ENCODE data around the gene LY6G5C. TPM values are rescaled to one million over a fixed set of nuclear protein-coding genes. Genes with fewer than 3 reads are reported as not detected.

The LY6G5C gene
- total RNA-seq, 1 experiment from 2014 or later: 2.6 TPM

GRCh38 chr6:31727034-31727716 lies 46.3 kb upstream of the LY6G5C start:
- DNase-seq: no peak
- ChIA-PET POLR2A (ENCODE audit: unreplicated experiment) (interaction anchor here (0.6 kb wide), 1 partner anchor 44 kb away, joined by 4 read pairs; no protein-coding TSS in a partner anchor), CTCF (no interaction called here)
- Histone ChIP-seq H3K4me1 (replicated peaks; ENCODE audit: insufficient read depth) (peaks cover 4% of the 10 kb centered on the region), H3K4me2 (no peak overlapping the region), H3K36me3 (ENCODE audit: low read depth) (peaks cover 16% of the 10 kb centered on the region), H3K9me3 (ENCODE audit: insufficient read depth, low read depth) (no peaks in the 10 kb centered on the region), H3F3A (ENCODE audit: insufficient read depth, low read depth) (peaks cover 40% of the 10 kb centered on the region), H3K27ac (no peak overlapping the region), H3K79me2 (ENCODE audit: low read depth) (peaks cover 4% of the 10 kb centered on the region; the same call in 1 of the 2 replicates), H3K27me3 (ENCODE audit: insufficient read depth, low read depth) (no peaks in the 10 kb centered on the region), H3K9me2 (ENCODE audit: insufficient read depth) (no peaks in the 10 kb centered on the region), H4K20me1 (ENCODE audit: insufficient read depth) (peaks cover 8% of the 10 kb centered on the region), H3K4me3 (no peak overlapping the region), H2AFZ (no peak overlapping the region)
- intact Hi-C loops (cut with micrococcal nuclease; ENCODE audit: unreplicated experiment): no loop called here
- TF ChIP-seq EZH2 (IDR thresholded peaks at IDR 0.05; ENCODE audit: low read depth) (no peak), CTCF (conservative IDR thresholded peaks at IDR 0.05) (no peak)
- BruUV-seq (replicated peaks): no TSS peak

GRCh38 chr6:31725502-31726350 lies 44.9 kb upstream of the LY6G5C start:
- H3K9me2 ChIP-seq (ENCODE audit: insufficient read depth): no peaks in the 10 kb centered on the region
- H3K27ac ChIP-seq: no peak overlapping the region
- H3K79me2 ChIP-seq (ENCODE audit: low read depth): no peaks in the 10 kb centered on the region
- H4K20me1 ChIP-seq (ENCODE audit: insufficient read depth): peaks cover 6% of the 10 kb centered on the region
- POLR2A ChIA-PET (ENCODE audit: unreplicated experiment): interaction anchor here (0.6 to 1.1 kb wide), 2 partner anchors 10 to 18 kb away, joined by 3 to 6 read pairs; partner anchors contain the start of gene CLIC1
- 0 out of 2 replicates have a peak, but pooled peaks cover 4% of the 10 kb centered on the region for H3K36me3 ChIP-seq (ENCODE audit: low read depth)
- no peak overlapping the region for H2AFZ ChIP-seq
- H3K4me3 ChIP-seq: no peak overlapping the region
- H3K9me3 ChIP-seq (ENCODE audit: insufficient read depth, low read depth): no peaks in the 10 kb centered on the region
- TF ChIP-seq EZH2 (IDR thresholded peaks at IDR 0.05; ENCODE audit: low read depth): no peak
- no peak for TF ChIP-seq CTCF (conservative IDR thresholded peaks at IDR 0.05)
- no TSS peak for BruUV-seq (replicated peaks)
- H3K4me2 ChIP-seq: no peak overlapping the region
- peaks cover 31% of the 10 kb centered on the region for H3F3A ChIP-seq (ENCODE audit: insufficient read depth, low read depth)
- DNase-seq: no peak
- CTCF ChIA-PET: no interaction called here
- no peaks in the 10 kb centered on the region for H3K27me3 ChIP-seq (ENCODE audit: insufficient read depth, low read depth)
- intact Hi-C loops (cut with micrococcal nuclease; ENCODE audit: unreplicated experiment): no loop called here
- H3K4me1 ChIP-seq (replicated peaks; ENCODE audit: insufficient read depth): peaks cover 10% of the 10 kb centered on the region

- Histone ChIP-seq H4K20me1 (ENCODE audit: insufficient read depth) (no peaks in the 10 kb centered on the region), H3K27ac (no peak overlapping the region), H2AFZ (no peak overlapping the region), H3K4me1 (replicated peaks; ENCODE audit: insufficient read depth) (peaks cover 26% of the 10 kb centered on the region), H3K4me2 (no peak overlapping the region), H3K4me3 (no peak overlapping the region), H3K9me3 (ENCODE audit: insufficient read depth, low read depth) (no peaks in the 10 kb centered on the region), H3F3A (ENCODE audit: insufficient read depth, low read depth) (peaks cover 34% of the 10 kb centered on the region; the same call in 1 of the 2 replicates), H3K79me2 (ENCODE audit: low read depth) (no peaks in the 10 kb centered on the region), H3K27me3 (ENCODE audit: insufficient read depth, low read depth) (no peaks in the 10 kb centered on the region), H3K9me2 (ENCODE audit: insufficient read depth) (no peaks in the 10 kb centered on the region), H3K36me3 (ENCODE audit: low read depth) (no peaks in the 10 kb centered on the region)
- no TSS peak for BruUV-seq (replicated peaks)
- intact Hi-C loops (cut with micrococcal nuclease; ENCODE audit: unreplicated experiment): no loop called here
- CTCF ChIA-PET: no interaction called here
- no peak for TF ChIP-seq EZH2 (IDR thresholded peaks at IDR 0.05; ENCODE audit: low read depth)
- no peak for TF ChIP-seq CTCF (conservative IDR thresholded peaks at IDR 0.05)
- DNase-seq: no peak
- POLR2A ChIA-PET (ENCODE audit: unreplicated experiment): interaction anchor here (0.5 to 1.1 kb wide), 2 partner anchors 20 to 120 kb away, joined by 4 to 6 read pairs; no protein-coding TSS in a partner anchor
Measured at GRCh38 chr6:31723980-31724691, 43.3 kb upstream of the LY6G5C start.

All from PC-9 (cell line).